Epithelial cell of umbilical artery (primary cell): ENCODE data around the gene HTRA3. TPM values are rescaled to one million over a fixed set of nuclear protein-coding genes. Genes with fewer than 3 reads are reported as not detected.

Experiments used
- total RNA-seq: library from RNA; depleted of rRNA; stranded (reverse); fragments of >200 nt; gene quantifications from 2 replicates; pipeline ENCODE4 v1.2.3, GENCODE V29; 2014

Gene HTRA3
- total RNA-seq: 10.8 and 11.0 TPM in 2 replicates

GRCh38 chr4:8269535-8270417 lies at the start of gene HTRA3:
HTRA3 (plus strand) TSS chr4:8269754; CDS start chr4:8269969, 215 bp downstream.

Other genes starting within 250 kb of the HTRA3 start
- gene ABLIM2, start 110.9 kb upstream of the HTRA3 start, total RNA-seq: under 0.01 and 5.0 TPM in 2 replicates
- gene SH3TC1, start 70.5 kb upstream of the HTRA3 start, total RNA-seq: 94.8 and 141 TPM in 2 replicates
- 29.6 and 34.7 TPM in 2 replicates for gene ACOX3, start 171.0 kb downstream of the HTRA3 start, total RNA-seq
- 14.3 and 21.9 TPM in 2 replicates for gene TRMT44, start 171.0 kb downstream of the HTRA3 start, total RNA-seq